HG03280 (cell line): ENCODE data around the gene GPR62.
"Not testable (repeated sequence)": the region's sequence is repeated elsewhere in the genome, so short reads cannot be mapped to it uniquely, and the experiment has no call there.

Source experiments
- ATAC-seq: cut with Tn5 transposase; IDR thresholded peaks from one replicate; pipeline ENCODE4 v1.9.1; 2021; ENCODE audit warnings: mild to moderate bottlenecking, moderate library complexity; ENCODE audit not compliant: unreplicated experiment

GPR62 gene

GRCh38 chr3:51955175-51955892, at the start of gene GPR62:
GPR62 (plus strand) TSS chr3:51955381; CDS start chr3:51955653, 272 bp downstream.
- no peak for ATAC-seq

DNA sequence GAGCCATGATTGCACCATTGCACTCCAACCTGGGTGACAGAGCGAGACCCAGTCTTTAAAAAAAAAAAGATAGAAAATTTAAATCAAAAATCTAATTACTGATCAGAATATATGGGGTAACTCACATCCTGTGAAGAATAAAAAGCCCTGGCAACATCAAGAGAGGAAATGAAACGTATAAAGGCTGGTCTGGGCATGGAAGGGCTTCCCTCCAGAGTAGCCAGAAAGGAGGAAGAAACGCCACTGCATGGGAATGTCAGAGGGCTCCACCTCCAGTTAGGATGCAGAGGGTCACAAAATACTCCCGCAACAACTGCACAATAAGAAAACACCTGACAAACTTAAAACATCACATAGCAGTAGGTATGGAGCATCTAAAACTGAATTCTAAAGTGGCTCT, 47.2 kb upstream of the GPR62 start:
- no peak for ATAC-seq

DNA sequence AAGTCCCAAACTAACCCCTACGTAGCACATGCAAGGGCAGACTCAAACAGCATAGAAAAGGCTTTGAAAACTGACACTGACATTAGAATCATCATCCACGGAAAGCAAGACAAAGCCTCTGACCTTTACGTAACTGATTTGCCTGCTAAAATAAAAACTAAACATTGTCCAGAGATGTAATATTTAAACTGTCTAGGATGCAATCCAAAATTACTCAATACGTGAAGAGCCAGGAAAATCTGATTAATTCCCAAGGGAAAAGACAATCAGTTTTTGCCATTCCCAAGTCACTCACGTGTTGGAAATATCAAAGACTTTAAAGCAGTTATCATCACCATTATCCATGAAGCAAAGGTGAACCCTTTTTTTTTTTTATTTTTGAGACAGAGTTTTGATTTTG, 38.8 kb upstream of the GPR62 start:
- no peak for ATAC-seq

- no peak for ATAC-seq
These were observed 34.1 kb upstream of the GPR62 start for GRCh38 chr3:51921081-51921578.

DNA sequence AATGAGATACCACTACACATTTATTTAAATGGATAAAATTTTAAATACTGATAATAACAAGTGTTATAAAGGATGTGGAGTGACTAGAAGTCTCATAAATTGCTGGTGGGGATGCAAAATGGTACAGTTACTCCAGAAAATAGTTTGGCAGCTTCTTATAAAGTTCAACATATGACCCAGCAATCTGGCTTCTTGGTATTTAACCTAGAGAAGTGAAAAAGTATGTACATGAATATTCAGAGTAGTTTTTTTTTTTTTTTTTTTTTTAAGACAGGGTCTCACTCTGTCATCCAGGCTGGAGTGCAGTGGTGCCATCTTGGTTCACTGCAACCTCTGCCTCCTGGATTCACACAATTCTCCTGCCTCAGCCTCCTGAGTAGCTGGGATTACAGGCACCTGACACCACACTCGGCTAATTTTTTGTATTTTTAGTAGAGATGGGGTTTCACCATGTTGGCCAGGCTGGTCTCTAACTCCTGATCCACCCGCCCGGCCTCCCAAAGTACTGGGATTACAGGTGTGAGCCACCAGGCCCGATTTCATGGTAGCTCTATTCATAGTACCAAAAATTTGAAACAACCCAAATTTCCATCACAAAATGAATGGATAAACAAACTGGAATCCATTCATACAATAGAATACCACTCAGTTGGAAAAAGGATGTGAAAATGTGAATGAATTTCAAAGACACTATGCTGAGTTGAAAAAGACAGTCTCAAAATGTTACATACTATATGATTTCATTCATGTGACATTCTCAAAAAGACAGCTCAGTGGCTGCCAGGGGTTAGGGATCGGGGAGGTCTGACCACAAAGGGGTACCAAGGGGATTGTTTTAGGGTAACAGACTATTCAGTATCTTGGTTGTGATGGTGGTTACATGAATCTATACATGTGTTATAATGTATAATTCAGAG, 27.9 kb upstream of the GPR62 start:
- no peak for ATAC-seq

DNA sequence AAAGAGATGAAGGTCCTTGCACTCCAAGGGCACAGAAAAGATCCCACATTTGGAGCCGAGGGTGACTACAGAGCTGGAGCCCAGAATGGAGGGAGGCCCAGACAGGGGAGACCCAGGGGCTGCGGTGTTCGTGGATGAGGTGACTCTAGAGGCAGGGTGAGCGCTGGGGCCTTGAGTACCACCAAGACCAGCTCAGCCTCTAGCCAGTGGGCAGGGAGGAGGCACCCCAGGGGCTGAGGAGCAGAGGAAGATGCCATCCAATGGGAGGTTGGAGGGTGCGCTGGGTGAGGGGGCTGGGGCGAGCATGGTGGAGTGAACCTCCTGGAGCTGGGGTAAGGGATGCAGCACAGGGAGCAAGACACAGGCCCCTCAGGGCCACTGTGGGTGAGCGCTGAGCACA, 26.7 kb upstream of the GPR62 start:
- no peak for ATAC-seq

GRCh38 chr3:51928981-51929380, 26.2 kb upstream of the GPR62 start:
- not testable (repeated sequence) for ATAC-seq

GRCh38 chr3:51929420-51930003, 25.7 kb upstream of the GPR62 start:
- ATAC-seq = no peak

GRCh38 chr3:51930439-51930838, 24.7 kb upstream of the GPR62 start:
- no peak for ATAC-seq

GRCh38 chr3:51931756-51932155, 23.4 kb upstream of the GPR62 start:
- no peak for ATAC-seq

DNA sequence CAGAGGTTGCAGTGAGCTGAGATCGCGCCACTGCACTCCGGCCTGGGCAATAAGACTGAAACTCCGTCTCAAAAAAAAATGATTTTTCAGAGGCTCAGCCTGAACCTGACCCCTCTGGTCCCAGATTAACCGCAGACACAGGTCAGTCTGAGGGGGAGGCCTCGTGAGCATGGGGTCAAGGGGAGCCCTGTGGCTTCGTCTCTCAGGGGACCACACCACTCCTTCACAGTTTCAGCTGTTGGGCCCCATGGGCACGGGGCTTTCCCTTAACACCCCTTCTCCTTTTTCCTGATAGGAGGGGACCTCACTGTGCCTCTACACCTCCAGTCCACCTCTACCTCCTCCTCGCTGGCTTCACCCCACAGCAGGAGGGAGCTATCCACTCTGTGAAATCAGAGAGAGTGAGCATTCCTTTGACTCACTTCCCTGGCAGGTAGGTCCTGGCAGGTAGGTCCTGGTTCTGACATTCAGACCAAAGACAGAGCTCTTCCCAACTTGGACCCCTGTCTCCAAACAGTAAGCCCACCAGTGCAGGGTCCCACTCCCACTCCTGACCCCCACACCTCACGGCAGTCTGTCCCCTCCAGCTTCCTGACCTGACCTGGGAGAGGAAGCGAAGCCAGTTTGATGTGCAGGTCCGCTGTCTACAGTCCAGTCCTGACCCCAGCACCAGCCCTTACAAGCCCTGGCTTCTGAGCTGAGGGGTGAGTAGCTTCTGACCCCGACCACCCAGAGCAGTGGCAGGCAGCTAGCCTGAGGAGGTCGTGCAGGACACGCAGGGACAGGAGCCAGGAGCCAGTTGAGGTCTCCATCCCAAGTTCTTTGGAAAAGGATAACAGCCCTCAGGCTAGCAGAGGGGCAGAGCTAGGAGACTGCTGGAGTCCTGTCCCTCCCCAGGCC, 22.5 kb upstream of the GPR62 start:
- ATAC-seq = no peak

DNA sequence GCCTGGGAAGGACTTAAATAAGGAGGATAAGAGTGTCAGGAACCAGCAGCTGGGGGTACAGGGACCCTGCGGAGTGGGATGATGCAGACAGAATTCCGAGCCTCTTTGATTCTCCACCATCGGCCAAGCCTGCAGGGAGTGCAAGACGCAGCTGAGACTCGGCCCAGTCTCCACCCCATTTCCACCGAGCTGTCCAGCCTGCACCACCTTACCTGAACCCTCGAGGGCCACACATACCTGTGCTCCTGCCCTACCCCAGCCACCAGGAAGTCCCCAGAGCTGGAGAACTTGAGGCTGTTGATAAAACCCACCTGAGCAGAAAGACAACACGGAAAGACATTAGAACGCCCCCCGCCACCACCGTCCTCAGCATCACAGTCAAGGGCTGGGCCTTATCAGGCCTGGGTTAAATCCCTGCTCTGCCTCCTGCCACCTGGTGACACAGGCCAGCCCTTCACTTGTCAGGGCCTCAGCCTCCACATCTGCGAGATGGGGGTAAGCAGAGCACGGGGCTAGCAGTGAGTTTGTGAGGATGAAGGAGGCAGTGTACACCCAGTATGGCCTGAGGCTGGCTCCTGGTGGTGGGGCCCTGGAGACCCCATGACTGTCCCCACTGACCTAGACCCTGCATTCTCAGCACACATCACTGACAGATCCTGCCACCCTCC, 21.6 kb upstream of the GPR62 start:
- no peak for ATAC-seq

DNA sequence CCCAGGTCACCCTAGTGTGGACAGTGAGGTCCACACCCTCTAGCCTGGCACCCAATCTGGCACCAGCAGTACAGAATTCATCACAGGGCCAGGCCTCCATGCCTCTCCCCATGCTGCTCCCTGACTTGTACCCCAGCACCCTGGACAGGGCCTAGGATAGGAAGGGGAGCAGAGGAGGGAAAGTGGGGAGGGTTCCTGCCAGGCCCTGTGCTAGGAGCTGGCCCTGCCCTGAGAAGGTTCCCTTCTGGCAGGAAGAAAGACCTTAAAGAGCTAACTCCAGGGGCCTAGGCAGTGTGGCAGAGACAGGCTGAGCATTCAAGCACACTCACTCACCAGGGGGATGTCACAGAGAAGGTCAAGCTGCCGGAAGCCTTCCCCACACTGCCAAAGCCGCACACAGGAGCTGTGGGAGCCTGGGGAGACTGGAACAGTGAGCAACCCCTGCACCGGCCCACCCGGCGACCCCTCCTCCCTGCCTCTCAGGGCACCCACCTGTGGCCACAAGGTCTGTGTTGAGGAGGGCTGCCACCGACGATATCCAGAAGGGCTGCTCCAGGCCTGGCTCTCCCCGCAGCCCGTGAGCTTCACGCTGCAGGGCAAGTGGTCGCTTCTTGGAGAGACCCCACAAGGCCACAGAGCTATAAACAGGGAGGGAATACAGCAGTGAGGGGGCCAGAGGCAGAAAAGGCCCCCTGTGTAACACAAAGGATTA, 20.9 kb upstream of the GPR62 start:
- no peak for ATAC-seq

- no peak for ATAC-seq
These were observed 19.9 kb upstream of the GPR62 start for GRCh38 chr3:51934991-51935885.

GRCh38 chr3:51935886-51936755, 19.1 kb upstream of the GPR62 start:
- no peak for ATAC-seq

DNA sequence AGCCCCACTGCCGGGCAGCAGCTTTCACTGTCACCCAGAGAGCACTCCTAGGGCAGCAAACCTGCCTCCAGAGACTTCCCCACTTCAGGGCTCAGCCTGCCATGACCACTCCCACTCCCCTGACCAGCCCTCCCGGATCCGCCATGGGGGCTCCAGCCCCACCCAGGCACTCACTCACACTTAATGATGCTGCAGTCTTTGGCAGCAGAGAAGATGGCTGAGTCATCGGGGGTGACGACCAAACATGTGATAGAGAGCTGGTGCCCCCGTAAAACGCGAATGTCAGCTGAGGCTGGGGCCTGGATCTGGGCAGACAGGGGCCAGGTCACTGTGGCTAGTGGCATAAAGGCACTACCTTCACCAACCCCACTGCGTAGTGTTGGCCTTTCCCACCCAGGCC, 18.2 kb upstream of the GPR62 start:
- no peak for ATAC-seq
